GM19438 (cell line): ENCODE measurements around the gene ASNSD1.
"Not testable (repeated sequence)": the region's sequence is repeated elsewhere in the genome, so short reads cannot be mapped to it uniquely, and the experiment has no call there.

ENCODE experiments used
- ATAC-seq: cut with Tn5 transposase; IDR thresholded peaks from one replicate; pipeline ENCODE4 v1.9.1; 2021; ENCODE audit warnings: low read depth; ENCODE audit not compliant: unreplicated experiment

The ASNSD1 gene

DNA sequence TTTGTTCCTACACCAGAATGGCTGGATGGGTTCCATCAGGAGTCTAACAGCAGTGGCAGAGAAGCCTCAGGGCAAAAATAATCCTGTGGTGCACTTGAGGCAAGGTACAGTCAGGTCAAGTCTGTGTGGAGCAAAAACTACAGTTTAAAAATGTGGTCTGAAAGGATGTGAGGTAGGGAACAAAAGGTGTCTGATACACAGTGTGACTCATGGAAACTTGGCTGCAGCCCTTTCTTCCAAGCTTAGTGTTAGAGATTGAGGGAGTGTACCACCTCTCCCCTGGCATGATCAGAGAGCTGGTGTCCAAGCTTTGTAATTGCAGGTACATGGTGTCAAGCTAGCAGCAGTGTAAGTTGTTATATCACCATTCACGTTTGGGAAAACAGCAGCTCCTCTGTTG lies 22.1 kb downstream of the ASNSD1 start:
- no peak for ATAC-seq

DNA sequence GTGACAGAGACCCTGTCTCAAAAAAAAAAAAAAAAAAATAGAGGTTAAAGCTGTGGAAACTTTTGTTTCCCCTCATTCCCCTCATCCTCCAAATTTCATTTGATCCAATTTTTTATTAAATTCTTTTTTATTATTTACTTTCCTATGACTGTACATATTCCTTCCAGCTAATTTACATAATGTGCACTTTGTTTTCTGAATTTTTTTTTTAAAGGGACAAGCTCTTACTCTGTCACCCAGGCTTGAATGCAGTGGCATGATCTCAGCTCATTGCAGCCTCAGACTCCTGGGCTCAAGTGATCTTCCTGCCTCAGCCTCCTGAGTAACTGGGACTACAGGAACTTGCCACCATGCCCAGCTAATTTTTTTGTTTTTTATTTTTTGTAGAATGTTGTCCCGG lies 23.6 kb downstream of the ASNSD1 start:
- ATAC-seq = no peak

DNA sequence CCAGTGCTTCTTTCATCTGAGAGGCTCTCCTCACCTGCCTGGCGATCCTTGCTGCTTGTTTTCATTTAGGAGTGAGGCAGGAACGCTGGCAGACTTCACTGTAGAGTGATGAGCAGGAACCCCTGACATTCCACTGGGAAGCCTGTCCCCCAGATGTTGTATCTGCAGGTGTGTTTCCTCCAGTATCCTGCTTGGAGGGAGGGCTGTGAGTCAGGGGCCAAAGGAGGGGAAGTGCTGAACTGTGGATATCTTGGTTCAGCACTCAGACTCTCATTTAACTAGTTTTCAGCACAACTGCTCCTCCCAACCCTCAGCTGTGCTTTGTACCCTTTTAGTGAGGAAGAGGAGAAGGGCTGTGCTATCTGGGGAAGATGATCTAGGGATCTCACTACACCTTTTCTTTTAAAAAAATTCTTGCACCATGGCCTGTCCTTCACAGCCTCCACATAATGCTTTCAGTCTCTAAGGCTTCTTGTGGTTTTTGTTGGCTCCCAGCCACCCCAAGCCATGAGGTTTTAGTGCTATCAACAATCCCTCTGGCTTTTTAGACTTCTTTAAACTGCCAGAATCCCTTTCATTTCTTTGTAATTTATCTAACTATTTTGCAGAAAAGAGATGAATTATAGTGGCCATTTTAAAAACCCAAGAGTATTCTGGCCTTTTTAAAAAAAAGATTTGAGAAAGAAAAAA lies 24.4 kb downstream of the ASNSD1 start:
- no peak for ATAC-seq

DNA sequence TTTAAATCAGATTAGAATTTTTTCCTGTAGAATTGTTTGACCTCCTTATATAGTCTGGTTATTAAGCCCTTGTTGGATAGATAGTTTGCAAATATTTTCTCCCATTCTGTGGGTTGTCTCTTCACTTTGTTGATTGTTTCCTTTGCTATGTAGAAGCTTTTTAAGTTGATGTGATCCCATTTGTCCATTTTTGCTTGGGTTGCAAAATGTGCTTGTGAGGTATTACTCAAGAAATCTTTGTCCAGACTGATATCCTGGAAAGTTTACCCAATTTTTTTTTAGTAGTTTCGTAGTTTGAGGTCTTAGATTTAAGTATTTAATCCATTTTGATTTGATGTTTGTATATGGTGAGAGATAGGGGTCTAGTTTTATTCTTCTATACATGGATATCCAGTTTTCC lies 26.5 kb downstream of the ASNSD1 start:
- ATAC-seq = not testable (repeated sequence)

DNA sequence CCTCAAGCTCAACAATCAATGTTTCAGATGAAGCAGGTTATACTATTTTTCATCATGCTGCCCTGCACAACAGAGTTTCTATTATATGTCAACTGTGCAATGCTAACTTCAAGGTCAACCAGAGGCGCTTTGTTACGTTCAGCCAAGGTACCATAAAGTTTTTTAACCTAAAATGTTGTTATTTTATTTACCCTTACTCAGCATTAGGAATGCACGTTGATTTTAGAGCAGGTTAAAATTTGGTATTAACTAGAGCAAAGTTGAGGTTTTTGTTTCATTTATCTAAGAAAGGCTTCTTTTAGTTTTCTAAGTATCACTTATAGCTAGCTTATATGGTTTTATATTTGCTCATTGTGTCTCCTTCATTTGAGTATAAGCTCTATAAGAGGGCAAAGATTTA lies 35.0 kb downstream of the ASNSD1 start:
- ATAC-seq = no peak

DNA sequence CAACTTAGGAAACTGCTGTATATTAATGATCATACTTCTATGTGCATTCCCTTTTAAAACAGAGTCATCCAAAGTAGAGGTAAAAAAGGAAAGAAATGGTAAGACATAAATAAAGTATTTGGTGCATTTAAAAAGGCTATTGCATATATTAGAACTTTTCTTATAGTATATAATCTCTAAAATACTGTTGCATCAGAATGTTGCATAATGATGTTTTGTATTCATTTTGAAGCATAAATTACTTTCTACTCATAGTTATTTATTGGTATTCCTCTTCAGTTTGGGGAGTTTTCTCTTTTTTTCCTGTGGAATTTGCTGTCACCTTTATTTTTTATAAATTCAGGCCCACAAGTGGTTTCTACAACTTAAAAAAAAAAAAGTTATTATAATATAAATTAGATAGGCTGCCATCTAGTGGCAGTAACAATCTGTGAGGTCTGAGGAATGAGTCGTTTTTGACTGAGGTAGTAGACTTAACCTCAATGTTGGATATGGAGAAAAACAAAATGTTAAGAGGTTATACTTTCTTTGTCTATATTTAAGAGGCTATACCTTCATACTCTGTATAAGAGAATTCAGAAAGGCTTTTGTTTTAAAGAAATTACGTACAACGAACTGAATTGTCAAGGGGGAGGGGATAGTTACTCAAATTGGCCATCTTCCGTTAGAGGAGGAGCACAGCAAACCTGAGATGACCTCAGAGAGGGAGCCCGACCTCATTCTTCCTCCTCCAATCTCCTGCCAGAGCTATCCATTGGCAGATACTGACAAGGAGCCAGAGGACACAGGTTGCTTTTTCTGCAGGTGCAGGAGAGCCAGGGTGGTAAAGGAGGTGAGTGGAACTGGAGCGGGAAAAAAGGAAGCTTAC lies 37.0 kb downstream of the ASNSD1 start:
- ATAC-seq = no peak

DNA sequence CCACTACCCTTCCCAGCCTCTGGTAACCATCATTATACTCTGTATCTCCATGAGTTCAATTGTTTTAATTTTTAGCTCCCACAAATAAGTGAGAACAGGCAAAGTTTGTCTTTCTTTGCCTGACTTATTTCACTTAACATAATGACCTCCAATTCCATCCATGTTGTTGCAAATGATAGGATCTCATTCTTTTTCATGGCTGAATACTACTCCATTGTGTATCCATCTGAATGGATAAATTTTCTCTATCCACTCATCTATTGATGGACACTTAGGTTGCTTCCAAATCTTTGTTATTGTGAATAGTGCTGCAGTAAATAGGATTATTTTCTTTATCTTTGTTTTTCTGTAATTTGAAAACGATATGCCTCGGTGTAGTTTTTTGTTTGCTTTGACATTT lies 39.4 kb downstream of the ASNSD1 start:
- ATAC-seq = no peak

DNA sequence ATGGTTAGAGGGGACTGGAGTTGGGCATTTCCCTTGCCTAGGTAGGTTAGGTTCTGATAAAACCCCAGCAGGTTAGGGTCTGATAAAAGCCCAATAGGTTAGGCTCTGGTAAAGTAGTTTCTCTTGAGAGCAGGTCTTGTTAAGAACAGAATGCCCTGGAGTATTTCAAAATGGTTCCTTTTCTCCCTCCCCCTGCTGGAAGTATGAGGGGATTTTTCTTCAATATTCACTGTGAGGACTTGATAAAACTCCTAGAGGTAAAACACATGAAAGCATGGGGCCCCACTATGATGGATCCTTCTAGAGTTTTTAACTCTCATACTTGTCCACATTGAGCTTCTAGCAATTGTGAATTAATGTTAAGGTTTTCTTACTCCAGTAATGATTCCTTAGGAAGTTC lies 40.8 kb downstream of the ASNSD1 start:
- no peak for ATAC-seq

DNA sequence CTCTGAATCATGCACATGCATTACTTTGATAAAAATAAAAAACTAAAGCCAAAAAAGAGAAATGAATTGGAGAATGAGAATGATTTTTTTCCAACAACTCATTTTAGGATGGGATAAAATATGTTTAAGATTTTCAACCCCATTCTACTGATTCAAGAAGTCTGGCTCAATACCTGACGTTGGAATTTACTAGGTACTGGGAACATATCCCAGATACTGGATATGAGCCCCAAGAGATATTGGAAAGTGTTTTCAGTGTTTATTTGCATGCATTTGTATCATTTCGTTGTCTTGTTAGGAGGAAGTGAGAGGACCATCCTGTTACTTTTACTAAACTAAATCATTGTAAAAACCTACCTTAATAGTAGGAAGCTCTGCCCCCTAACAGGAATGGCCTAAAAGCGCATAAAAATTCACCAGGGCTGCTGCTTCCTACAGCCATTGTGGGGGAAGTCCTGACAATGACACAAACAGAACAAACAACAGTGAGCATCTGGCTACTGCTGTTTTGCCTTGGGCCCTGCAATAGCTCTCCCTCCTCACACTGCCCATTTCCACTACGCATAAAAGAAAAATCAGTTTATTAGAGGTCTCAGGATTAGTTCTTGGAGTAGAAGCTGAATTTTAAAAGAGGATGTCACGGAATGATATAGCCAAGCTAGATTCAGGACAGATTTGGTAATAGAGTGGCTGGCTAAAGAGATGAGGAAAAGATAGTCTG lies 48.4 kb downstream of the ASNSD1 start:
- no peak for ATAC-seq

DNA sequence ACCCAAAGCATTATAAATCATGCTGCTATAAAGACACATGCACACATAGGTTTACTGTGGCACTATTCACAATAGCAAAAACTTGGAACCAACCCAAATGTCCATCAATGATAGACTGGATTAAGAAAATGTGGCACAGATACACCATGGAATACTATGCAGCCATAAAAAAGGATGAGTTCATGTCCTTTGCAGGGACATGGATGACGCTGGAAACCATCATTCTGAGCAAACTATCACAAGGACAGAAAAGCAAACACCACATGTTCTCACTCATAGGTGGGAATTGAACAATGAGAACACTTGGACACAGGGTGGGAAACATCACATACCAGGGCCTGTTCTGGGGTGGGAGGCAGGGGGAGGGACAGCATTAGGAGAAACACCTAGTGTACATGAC lies 56.3 kb downstream of the ASNSD1 start:
- not testable (repeated sequence) for ATAC-seq

DNA sequence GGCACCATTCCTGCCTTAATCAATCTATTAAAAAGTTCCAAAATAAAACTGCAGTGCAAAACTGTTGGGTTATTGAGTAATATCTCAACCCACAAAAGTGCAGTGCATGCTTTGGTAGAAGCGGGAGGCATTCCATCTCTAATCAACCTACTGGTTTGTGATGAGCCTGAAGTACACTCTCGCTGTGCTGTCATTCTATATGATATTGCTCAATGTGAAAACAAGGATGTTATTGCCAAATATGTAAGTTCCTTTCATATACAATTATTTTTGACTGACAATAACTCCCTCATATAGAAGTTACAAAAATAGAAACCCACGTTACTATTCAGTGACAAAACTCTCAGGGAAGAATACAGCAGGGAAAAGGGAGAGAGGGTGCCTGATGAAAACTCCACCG lies 58.3 kb downstream of the ASNSD1 start:
- ATAC-seq = no peak
